ENCODE measurements around the gene PRKCE.

- TF ChIP-seq GATA2 (IDR thresholded peaks at IDR 0.05; ENCODE audit: low read depth, low read length) (no peak), GATA3 (IDR thresholded peaks at IDR 0.05; ENCODE audit: low read depth, low read length) (no peak)
Observed at GRCh38 chr2:45776160-45776955, 124.9 kb downstream of the PRKCE start.
